Natural killer cell (primary cell): Measurements from ENCODE around the gene ICA1L. TPM values are rescaled to one million over a fixed set of nuclear protein-coding genes. Genes with fewer than 3 reads are reported as not detected.

ENCODE experiments used
- ATAC-seq, 3 donors: fragments of 150-1000 bp in 2 of 3; fragments of 200-7000 bp in 1 of 3; cut with Tn5 transposase; 1 replicate in 1 of 3; 2 replicates in 2 of 3; pipeline ENCODE4 v1.10.0; 2021; ENCODE audit warnings: mild to moderate bottlenecking in 2 of 3, moderate library complexity in 2 of 3
- DNase-seq, 2 donors: peaks; one replicate each; pipeline versions ENCODE4 v3.0.0 to v3.0.0-alpha.2; 2013 to 2021; ENCODE audit warnings: mixed read lengths in 1 of 2
- H3K27ac ChIP-seq: one replicate; pipeline ENCODE4 v1.5.1; 2013; ENCODE audit warnings: mild to moderate bottlenecking, low read length
- H3K27me3 ChIP-seq: one replicate; pipeline ENCODE4 v1.6.1; 2013; ENCODE audit warnings: low read length; ENCODE audit not compliant: control insufficient read depth, insufficient read depth
- H3K36me3 ChIP-seq: one replicate; pipeline ENCODE4 v1.6.1; 2013; ENCODE audit warnings: low read length; ENCODE audit not compliant: control insufficient read depth, insufficient read depth
- H3K4me1 ChIP-seq: one replicate; pipeline ENCODE4 v1.6.1; 2013; ENCODE audit warnings: low read length; ENCODE audit not compliant: control insufficient read depth, insufficient read depth
- H3K4me3 ChIP-seq: one replicate; pipeline ENCODE4 v1.5.1; 2013; ENCODE audit warnings: low read length
- H3K9me3 ChIP-seq: one replicate; pipeline ENCODE4 v1.6.1; 2013; ENCODE audit warnings: low read length; ENCODE audit not compliant: control insufficient read depth, insufficient read depth
- H3K27ac Mint-ChIP-seq, 2 donors: one replicate each; pipeline ENCODE4 v1.8.0; 2022; ENCODE audit warnings: mild to moderate bottlenecking in 2 of 2, mixed read lengths in 2 of 2, moderate library complexity in 1 of 2
- H3K27me3 Mint-ChIP-seq, 2 donors: one replicate each; pipeline ENCODE4 v1.8.0; 2022; ENCODE audit warnings: low read depth in 2 of 2, mixed read lengths in 2 of 2
- H3K36me3 Mint-ChIP-seq: one replicate; pipeline ENCODE4 v1.8.0; 2022; ENCODE audit warnings: mixed read lengths
- H3K4me1 Mint-ChIP-seq, 2 donors: one replicate each; pipeline ENCODE4 v1.8.0; 2022; ENCODE audit warnings: mixed read lengths in 2 of 2
- H3K4me3 Mint-ChIP-seq: one replicate; pipeline ENCODE4 v1.8.0; 2022; ENCODE audit warnings: mild to moderate bottlenecking, moderate library complexity, mixed read lengths
- H3K9me3 Mint-ChIP-seq, 2 donors: one replicate each; pipeline ENCODE4 v1.8.0; 2022; ENCODE audit warnings: mixed read lengths in 2 of 2
- WGBS: methylation state at CpG from one replicate; pipeline ENCODE4 v1.1.7; 2013; ENCODE audit warnings: missing lambda C conversion rate; ENCODE audit not compliant: insufficient coverage; 5-methylcytosine and 5-hydroxymethylcytosine counted together
- intact Hi-C: fragments of 100-400 bp; cut with micrococcal nuclease; formaldehyde crosslinking; loops from one replicate; pipeline ENCODE4 v1.14.2; 2022
- total RNA-seq, 4 donors: library from RNA; stranded (reverse); fragments of 120-200 nt in 1 of 4; gene quantifications; one replicate each; pipeline versions ENCODE4 v1.2.3 to v1.2.4, GENCODE V29; 2013 to 2022
- TF ChIP-seq, protein P1 (sequence below): fragments of 200-600 bp; IDR thresholded peaks from one replicate; pipeline ENCODE4 v1.8.0; 2022; ENCODE audit warnings: antibody characterized with exemption

The ICA1L gene
- total RNA-seq, 3 donors from 2014 or later (not counting 1 experiment from before 2014, with no cell fraction given), result 9.0 to 15.5 (median 10.4) TPM

DNA sequence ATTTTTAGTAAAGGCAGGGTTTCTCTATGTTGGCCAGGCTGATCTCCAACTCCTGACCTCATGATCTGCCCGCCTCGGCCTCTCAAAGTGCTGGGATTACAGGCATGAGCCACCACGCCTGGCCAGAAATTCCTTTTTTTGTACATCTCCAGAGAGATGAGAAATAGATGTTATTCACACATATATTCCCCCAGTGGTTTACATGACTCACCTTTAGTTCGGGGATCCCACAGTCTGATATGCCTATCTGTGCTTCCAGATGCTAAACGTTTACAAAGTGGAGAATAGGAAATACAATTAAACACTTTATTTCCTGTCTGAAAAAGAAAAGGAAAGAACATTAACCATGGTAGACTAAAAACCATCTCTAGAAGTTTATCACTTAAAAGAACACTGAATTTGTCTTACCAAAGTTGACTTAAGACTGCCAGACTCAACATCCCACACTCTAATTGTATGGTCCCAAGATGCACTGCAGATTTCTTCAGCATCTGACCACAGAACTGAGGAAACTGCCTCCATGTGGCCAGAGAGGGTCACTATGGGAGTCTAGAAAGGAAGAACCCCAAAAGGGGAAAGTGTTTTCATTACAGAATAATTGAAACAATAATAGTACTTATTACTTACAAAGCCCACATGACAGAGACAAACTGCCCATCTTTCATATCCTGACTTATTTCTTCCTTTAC, 12.6 kb upstream of the ICA1L start:
- Histone ChIP-seq H3K36me3 (peaks cover 19% of the 10 kb centered on the region), H3K9me3 (no peaks in the 10 kb centered on the region), H3K4me1 (no peaks in the 10 kb centered on the region), H3K27me3 (no peaks in the 10 kb centered on the region), H3K4me3 (no peak overlapping the region), H3K27ac (no peak overlapping the region)
- TF ChIP-seq, protein P1, sequence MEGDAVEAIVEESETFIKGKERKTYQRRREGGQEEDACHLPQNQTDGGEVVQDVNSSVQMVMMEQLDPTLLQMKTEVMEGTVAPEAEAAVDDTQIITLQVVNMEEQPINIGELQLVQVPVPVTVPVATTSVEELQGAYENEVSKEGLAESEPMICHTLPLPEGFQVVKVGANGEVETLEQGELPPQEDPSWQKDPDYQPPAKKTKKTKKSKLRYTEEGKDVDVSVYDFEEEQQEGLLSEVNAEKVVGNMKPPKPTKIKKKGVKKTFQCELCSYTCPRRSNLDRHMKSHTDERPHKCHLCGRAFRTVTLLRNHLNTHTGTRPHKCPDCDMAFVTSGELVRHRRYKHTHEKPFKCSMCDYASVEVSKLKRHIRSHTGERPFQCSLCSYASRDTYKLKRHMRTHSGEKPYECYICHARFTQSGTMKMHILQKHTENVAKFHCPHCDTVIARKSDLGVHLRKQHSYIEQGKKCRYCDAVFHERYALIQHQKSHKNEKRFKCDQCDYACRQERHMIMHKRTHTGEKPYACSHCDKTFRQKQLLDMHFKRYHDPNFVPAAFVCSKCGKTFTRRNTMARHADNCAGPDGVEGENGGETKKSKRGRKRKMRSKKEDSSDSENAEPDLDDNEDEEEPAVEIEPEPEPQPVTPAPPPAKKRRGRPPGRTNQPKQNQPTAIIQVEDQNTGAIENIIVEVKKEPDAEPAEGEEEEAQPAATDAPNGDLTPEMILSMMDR, result no peak
- Mint-ChIP-seq H3K27ac (no peak overlapping the region), H3K4me1 (no peaks in the 10 kb centered on the region), H3K4me3 (no peak overlapping the region), H3K27me3 (no peaks in the 10 kb centered on the region), H3K9me3 (no peaks in the 10 kb centered on the region), H3K36me3 (no peaks in the 10 kb centered on the region)
- no peak for ATAC-seq
- 100% methylated on average over 3 of the region's 5 CpGs for WGBS
- intact Hi-C loops, result no loop called here
- no peak for DNase-seq

DNA sequence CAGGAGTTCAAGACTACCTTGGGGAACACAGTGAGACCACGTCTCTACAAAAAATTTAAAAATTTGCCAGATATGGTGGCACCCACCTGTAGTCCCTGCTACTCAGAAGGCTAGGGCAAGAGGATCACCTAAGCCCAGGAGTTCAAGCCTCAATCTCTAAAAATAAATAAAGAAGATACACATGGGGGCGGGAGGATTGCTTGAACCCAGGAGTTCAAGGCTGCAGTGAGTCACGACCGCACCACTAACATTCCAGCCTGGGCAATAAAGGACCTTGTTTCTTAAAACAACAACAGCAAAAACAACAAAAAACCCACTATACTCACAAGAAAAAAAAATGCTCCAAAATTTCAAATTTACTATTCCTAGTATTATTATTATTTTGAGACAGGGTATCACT, 10.0 kb upstream of the ICA1L start:
- no peaks in the 10 kb centered on the region for H3K4me1 ChIP-seq
- no peaks in the 10 kb centered on the region for H3K36me3 Mint-ChIP-seq
- H3K36me3 ChIP-seq, result peaks cover 16% of the 10 kb centered on the region
- no peak for DNase-seq
- ATAC-seq, result no peak
- H3K27ac Mint-ChIP-seq, result no peak overlapping the region
- TF ChIP-seq, protein P1, result no peak
- H3K9me3 ChIP-seq, result no peaks in the 10 kb centered on the region
- H3K4me3 ChIP-seq, result no peak overlapping the region
- intact Hi-C loops, result no loop called here
- H3K4me3 Mint-ChIP-seq, result no peak overlapping the region
- H3K27me3 ChIP-seq, result no peaks in the 10 kb centered on the region
- no peaks in the 10 kb centered on the region for H3K27me3 Mint-ChIP-seq
- WGBS, result 95% methylated on average over 4 of the region's 4 CpGs
- H3K4me1 Mint-ChIP-seq, result no peaks in the 10 kb centered on the region
- H3K9me3 Mint-ChIP-seq, result no peaks in the 10 kb centered on the region
- H3K27ac ChIP-seq, result no peak overlapping the region

DNA sequence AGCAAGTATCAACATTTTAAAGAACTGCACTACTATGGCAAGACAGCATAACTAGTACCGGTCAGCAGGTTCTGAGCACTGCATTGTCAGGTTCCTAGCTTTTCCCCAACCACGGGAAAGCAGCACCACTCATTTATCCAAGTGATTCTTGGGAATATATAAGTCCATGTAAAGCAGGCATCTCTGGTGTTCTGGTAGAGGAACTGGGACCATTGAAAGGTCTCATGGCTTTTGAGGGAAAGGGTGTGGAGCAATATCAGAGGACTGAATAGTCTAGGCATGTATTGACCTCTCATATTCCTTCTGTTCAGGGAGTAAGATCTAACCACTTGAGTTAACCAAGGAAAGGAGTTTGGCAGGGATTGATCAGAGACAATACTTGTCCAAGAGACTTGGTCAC, 6.1 kb upstream of the ICA1L start:
- H3K9me3 Mint-ChIP-seq, result no peaks in the 10 kb centered on the region
- ATAC-seq (no peak), DNase-seq (no peak)
- TF ChIP-seq, protein P1, result no peak
- Histone ChIP-seq H3K4me3 (no peak overlapping the region), H3K9me3 (no peaks in the 10 kb centered on the region), H3K4me1 (no peaks in the 10 kb centered on the region), H3K27me3 (no peaks in the 10 kb centered on the region), H3K36me3 (peaks cover 5% of the 10 kb centered on the region), H3K27ac (no peak overlapping the region)
- no peak overlapping the region for H3K27ac Mint-ChIP-seq
- WGBS, result 100% methylated on average over 2 of the region's 2 CpGs
- no peaks in the 10 kb centered on the region for H3K36me3 Mint-ChIP-seq
- no peak overlapping the region for H3K4me3 Mint-ChIP-seq
- H3K27me3 Mint-ChIP-seq, result no peaks in the 10 kb centered on the region
- intact Hi-C loops, result no loop called here
- H3K4me1 Mint-ChIP-seq, result no peaks in the 10 kb centered on the region
